ENCODE measurements around the gene IER3. TPM values are rescaled to one million over a fixed set of nuclear protein-coding genes. Genes with fewer than 3 reads are reported as not detected.

IER3 gene
- total and polyA plus RNA-seq, 2 of the 13 experiments (the other 11 are each of a cell fraction or from before 2014, with no cell fraction given): 51.1 to 131 TPM

- TF ChIP-seq, protein P1, sequence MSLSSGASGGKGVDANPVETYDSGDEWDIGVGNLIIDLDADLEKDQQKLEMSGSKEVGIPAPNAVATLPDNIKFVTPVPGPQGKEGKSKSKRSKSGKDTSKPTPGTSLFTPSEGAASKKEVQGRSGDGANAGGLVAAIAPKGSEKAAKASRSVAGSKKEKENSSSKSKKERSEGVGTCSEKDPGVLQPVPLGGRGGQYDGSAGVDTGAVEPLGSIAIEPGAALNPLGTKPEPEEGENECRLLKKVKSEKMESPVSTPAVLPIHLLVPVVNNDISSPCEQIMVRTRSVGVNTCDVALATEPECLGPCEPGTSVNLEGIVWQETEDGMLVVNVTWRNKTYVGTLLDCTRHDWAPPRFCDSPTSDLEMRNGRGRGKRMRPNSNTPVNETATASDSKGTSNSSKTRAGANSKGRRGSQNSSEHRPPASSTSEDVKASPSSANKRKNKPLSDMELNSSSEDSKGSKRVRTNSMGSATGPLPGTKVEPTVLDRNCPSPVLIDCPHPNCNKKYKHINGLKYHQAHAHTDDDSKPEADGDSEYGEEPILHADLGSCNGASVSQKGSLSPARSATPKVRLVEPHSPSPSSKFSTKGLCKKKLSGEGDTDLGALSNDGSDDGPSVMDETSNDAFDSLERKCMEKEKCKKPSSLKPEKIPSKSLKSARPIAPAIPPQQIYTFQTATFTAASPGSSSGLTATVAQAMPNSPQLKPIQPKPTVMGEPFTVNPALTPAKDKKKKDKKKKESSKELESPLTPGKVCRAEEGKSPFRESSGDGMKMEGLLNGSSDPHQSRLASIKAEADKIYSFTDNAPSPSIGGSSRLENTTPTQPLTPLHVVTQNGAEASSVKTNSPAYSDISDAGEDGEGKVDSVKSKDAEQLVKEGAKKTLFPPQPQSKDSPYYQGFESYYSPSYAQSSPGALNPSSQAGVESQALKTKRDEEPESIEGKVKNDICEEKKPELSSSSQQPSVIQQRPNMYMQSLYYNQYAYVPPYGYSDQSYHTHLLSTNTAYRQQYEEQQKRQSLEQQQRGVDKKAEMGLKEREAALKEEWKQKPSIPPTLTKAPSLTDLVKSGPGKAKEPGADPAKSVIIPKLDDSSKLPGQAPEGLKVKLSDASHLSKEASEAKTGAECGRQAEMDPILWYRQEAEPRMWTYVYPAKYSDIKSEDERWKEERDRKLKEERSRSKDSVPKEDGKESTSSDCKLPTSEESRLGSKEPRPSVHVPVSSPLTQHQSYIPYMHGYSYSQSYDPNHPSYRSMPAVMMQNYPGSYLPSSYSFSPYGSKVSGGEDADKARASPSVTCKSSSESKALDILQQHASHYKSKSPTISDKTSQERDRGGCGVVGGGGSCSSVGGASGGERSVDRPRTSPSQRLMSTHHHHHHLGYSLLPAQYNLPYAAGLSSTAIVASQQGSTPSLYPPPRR (CRISPR knock-in tag; IDR thresholded peaks at IDR 0.05; ENCODE audit: borderline replicate concordance): peak; percentile 53; the same call in 1 of the 2 replicates
- no peak for TF ChIP-seq MLX (CRISPR knock-in tag; IDR thresholded peaks at IDR 0.05)
- peak; percentile 37; the same call in 1 of the 2 replicates for TF ChIP-seq FOXA3 (CRISPR knock-in tag; IDR thresholded peaks at IDR 0.05)
- 0 out of 2 replicates have a peak, but pooled peaks have one; percentile 14 for TF ChIP-seq ZFY (CRISPR knock-in tag; IDR thresholded peaks at IDR 0.05)
- no peak for TF ChIP-seq PAX8 (CRISPR knock-in tag; IDR thresholded peaks at IDR 0.05; ENCODE audit: borderline replicate concordance)
- 0 out of 2 replicates have a peak, but pooled peaks have one; percentile 25 for TF ChIP-seq GMEB1 (CRISPR knock-in tag; IDR thresholded peaks at IDR 0.05; ENCODE audit: borderline replicate concordance)
- TF ChIP-seq SNAPC4 (CRISPR knock-in tag; IDR thresholded peaks at IDR 0.05): no peak
- TF ChIP-seq ARID3A (IDR thresholded peaks at IDR 0.05; ENCODE audit: low read depth, low read length): peak; percentile 50; the same call in 1 of the 2 replicates
- 0 out of 2 replicates have a peak, but pooled peaks have one; percentile 19 for TF ChIP-seq DPF2 (CRISPR knock-in tag; IDR thresholded peaks at IDR 0.05; ENCODE audit: borderline replicate concordance, low read depth)
- peak; percentile 72; the same call in 1 of the 2 replicates for TF ChIP-seq RXRA (CRISPR knock-in tag; IDR thresholded peaks at IDR 0.05)
- TF ChIP-seq, protein P2, sequence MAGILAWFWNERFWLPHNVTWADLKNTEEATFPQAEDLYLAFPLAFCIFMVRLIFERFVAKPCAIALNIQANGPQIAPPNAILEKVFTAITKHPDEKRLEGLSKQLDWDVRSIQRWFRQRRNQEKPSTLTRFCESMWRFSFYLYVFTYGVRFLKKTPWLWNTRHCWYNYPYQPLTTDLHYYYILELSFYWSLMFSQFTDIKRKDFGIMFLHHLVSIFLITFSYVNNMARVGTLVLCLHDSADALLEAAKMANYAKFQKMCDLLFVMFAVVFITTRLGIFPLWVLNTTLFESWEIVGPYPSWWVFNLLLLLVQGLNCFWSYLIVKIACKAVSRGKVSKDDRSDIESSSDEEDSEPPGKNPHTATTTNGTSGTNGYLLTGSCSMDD (CRISPR knock-in tag; IDR thresholded peaks at IDR 0.05): no peak
- no peak for TF ChIP-seq NFYC (CRISPR knock-in tag; IDR thresholded peaks at IDR 0.05)
- TF ChIP-seq HNRNPUL1 (IDR thresholded peaks at IDR 0.05; ENCODE audit: low read depth, low read length): no peak
These were observed 43.6 kb upstream of the IER3 start (continued) for GRCh38 chr6:30787954-30788353.
